OCI-LY7 (cell line): ENCODE measurements around the gene TUBA8. TPM values are rescaled to one million over a fixed set of nuclear protein-coding genes. Genes with fewer than 3 reads are reported as not detected.
"Not testable (repeated sequence)": the region's sequence is repeated elsewhere in the genome, so short reads cannot be mapped to it uniquely, and the experiment has no call there.

Experiments used
- BruUV-seq: library from RNA; stranded (reverse); fragments of 400-500 nt; replicated peaks from 2 replicates; lab custom pipeline; 2021; lab: Mats Ljungman, UMichigan
- CTCF ChIA-PET: fragments of 300-600 bp; sonication (Branson Sonifier 250); formaldehyde crosslinking; loops from one replicate; lab custom pipeline; 2022; ENCODE audit warnings: antibody characterized with exemption; ENCODE audit not compliant: unreplicated experiment; lab: Charles Lee
- POLR2A ChIA-PET: fragments of 300-600 bp; sonication (Branson Sonifier 250); formaldehyde crosslinking; loops from one replicate; lab custom pipeline; 2022; ENCODE audit warnings: antibody characterized with exemption; lab: Charles Lee
- DNase-seq: peaks from one replicate; pipeline ENCODE4 v3.0.0-alpha.2; 2015; ENCODE audit warnings: low spot score
- H2AFZ ChIP-seq: fragments of 200-600 bp; sonication (generic), shearing (Covaris generic); 2 replicates; pipeline ENCODE4 v1.6.1; 2014; ENCODE audit warnings: mild to moderate bottlenecking, antibody characterized with exemption, low read length, moderate library complexity
- H3K27ac ChIP-seq: fragments of 200-600 bp; sonication (generic); 2 replicates; pipeline ENCODE4 v1.5.1; 2014; ENCODE audit warnings: mixed run types, low read depth, mild to moderate bottlenecking, moderate library complexity, low read length, inconsistent platforms; ENCODE audit not compliant: poor library complexity, severe bottlenecking
- H3K36me3 ChIP-seq: fragments of 200-600 bp; sonication (generic); 2 replicates; pipeline ENCODE4 v1.6.1; 2014; ENCODE audit warnings: mild to moderate bottlenecking, antibody characterized with exemption, low read length, moderate library complexity, mixed read lengths; ENCODE audit not compliant: insufficient read depth
- H3K4me1 ChIP-seq: fragments of 200-600 bp; sonication (generic); 2 replicates; pipeline ENCODE4 v1.5.1; 2014; ENCODE audit warnings: mild to moderate bottlenecking, low read length; ENCODE audit not compliant: insufficient read depth, poor library complexity, severe bottlenecking
- H3K4me2 ChIP-seq: fragments of 200-600 bp; sonication (generic); 2 replicates; pipeline ENCODE4 v1.6.1; 2014; ENCODE audit warnings: mild to moderate bottlenecking, low read length
- H3K4me3 ChIP-seq: fragments of 200-600 bp; sonication (generic); 2 replicates; pipeline ENCODE4 v1.5.1; 2014; ENCODE audit warnings: mild to moderate bottlenecking, low read depth, low read length; ENCODE audit not compliant: poor library complexity, severe bottlenecking
- H3K79me2 ChIP-seq: fragments of 200-600 bp; sonication (generic); 2 replicates; pipeline ENCODE4 v1.6.1; 2016; ENCODE audit warnings: low read depth, mild to moderate bottlenecking, low read length, moderate library complexity, mixed read lengths; ENCODE audit not compliant: insufficient read depth
- H3K9me2 ChIP-seq: fragments of 200-600 bp; sonication (generic); 2 replicates; pipeline ENCODE4 v1.6.1; 2016; ENCODE audit warnings: mild to moderate bottlenecking, low read length, mixed read lengths; ENCODE audit not compliant: insufficient read depth
- H3K9me3 ChIP-seq: fragments of 200-600 bp; sonication (generic); 2 replicates; pipeline ENCODE4 v1.6.1; 2014; ENCODE audit warnings: mild to moderate bottlenecking, mixed run types, low read length, mixed read lengths
- H4K20me1 ChIP-seq: fragments of 200-600 bp; sonication (generic); 2 replicates; pipeline ENCODE4 v1.6.1; 2014; ENCODE audit warnings: mild to moderate bottlenecking, antibody characterized with exemption, low read length, moderate library complexity, mixed read lengths; ENCODE audit not compliant: insufficient read depth
- CTCF ChIP-seq: fragments of 200-600 bp; sonication (generic); conservative IDR thresholded peaks from 2 replicates; pipeline ENCODE4 v1.5.1; 2014; ENCODE audit warnings: mild to moderate bottlenecking, antibody characterized with exemption, low read length, moderate library complexity, mixed read lengths
- EZH2phosphoT487 ChIP-seq: fragments of 200-600 bp; sonication (generic); IDR thresholded peaks from 2 replicates; pipeline ENCODE4 v1.6.1; 2018; ENCODE audit warnings: low read depth, borderline replicate concordance, mild to moderate bottlenecking, mixed run types, antibody characterized with exemption, low read length, moderate library complexity, mixed read lengths
- intact Hi-C: fragments of 100-400 bp; cut with micrococcal nuclease; formaldehyde crosslinking; loops from one replicate; pipeline ENCODE4 v1.10.0; 2022; ENCODE audit not compliant: unreplicated experiment
- total RNA-seq, 2 experiments: library from RNA; depleted of rRNA in 1 of 2; stranded (reverse); fragments of >200 nt in 1 of 2; shearing (Covaris generic) in 1 of 2; gene quantifications; 2 replicates each; pipeline ENCODE4 v1.2.3, GENCODE V29; 2014 to 2022

Gene TUBA8
- total RNA-seq, 2 experiments from 2014 or later, result 1.9 to 2.0 TPM

- ChIA-PET POLR2A (no interaction called here), CTCF (interaction anchor here (0.5 kb wide), 1 partner anchor 22 kb away, joined by 3 read pairs; no protein-coding TSS in a partner anchor)
- BruUV-seq, result no TSS peak
- no peaks in the 10 kb centered on the region for H3K9me2 ChIP-seq
- H3K79me2 ChIP-seq, result no peaks in the 10 kb centered on the region
- intact Hi-C loops, result no loop called here
- no peak overlapping the region for H2AFZ ChIP-seq
- H3K4me2 ChIP-seq, result no peak overlapping the region
- H3K4me1 ChIP-seq, result no peaks in the 10 kb centered on the region
- H4K20me1 ChIP-seq, result no peaks in the 10 kb centered on the region
- no peak overlapping the region for H3K4me3 ChIP-seq
- peaks cover 5% of the 10 kb centered on the region; the same call in 1 of the 2 replicates for H3K36me3 ChIP-seq
- no peak for TF ChIP-seq CTCF
- no peak for TF ChIP-seq EZH2phosphoT487
- H3K27ac ChIP-seq, result no peak overlapping the region
- no peak for DNase-seq
- no peaks in the 10 kb centered on the region for H3K9me3 ChIP-seq
These were observed 20.3 kb downstream of the TUBA8 start for GRCh38 chr22:18130699-18131429.

- Histone ChIP-seq H3K9me3 (no peaks in the 10 kb centered on the region), H3K9me2 (no peaks in the 10 kb centered on the region), H4K20me1 (no peaks in the 10 kb centered on the region), H3K4me1 (no peaks in the 10 kb centered on the region), H3K4me3 (no peak overlapping the region), H3K79me2 (no peaks in the 10 kb centered on the region), H3K36me3 (no peaks in the 10 kb centered on the region), H2AFZ (no peak overlapping the region), H3K27ac (no peak overlapping the region), H3K4me2 (no peak overlapping the region)
- ChIA-PET CTCF (no interaction called here), POLR2A (no interaction called here)
- BruUV-seq, result no TSS peak
- TF ChIP-seq EZH2phosphoT487, result no peak
- no peak for TF ChIP-seq CTCF
- DNase-seq, result no peak
- intact Hi-C loops, result no loop called here
These were observed 22.8 kb downstream of the TUBA8 start for GRCh38 chr22:18133452-18133851.

GRCh38 chr22:18136563-18137320, 26.1 kb downstream of the TUBA8 start:
- intact Hi-C loops, result no loop called here
- POLR2A ChIA-PET, result no interaction called here
- H3K36me3 ChIP-seq, result no peaks in the 10 kb centered on the region
- no peak for TF ChIP-seq EZH2phosphoT487
- no peak for TF ChIP-seq CTCF
- no peak overlapping the region for H3K4me3 ChIP-seq
- H3K79me2 ChIP-seq, result no peaks in the 10 kb centered on the region
- CTCF ChIA-PET, result no interaction called here
- no peaks in the 10 kb centered on the region for H4K20me1 ChIP-seq
- DNase-seq, result no peak
- H3K27ac ChIP-seq, result no peak overlapping the region
- BruUV-seq, result no TSS peak
- H3K4me2 ChIP-seq, result no peak overlapping the region
- no peaks in the 10 kb centered on the region for H3K9me2 ChIP-seq
- H3K9me3 ChIP-seq, result 0 out of 2 replicates have a peak, but pooled peaks cover 12% of the 10 kb centered on the region
- no peak overlapping the region for H2AFZ ChIP-seq
- H3K4me1 ChIP-seq, result no peaks in the 10 kb centered on the region

GRCh38 chr22:18141004-18141403, 30.4 kb downstream of the TUBA8 start:
- H3K4me2 ChIP-seq, BruUV-seq, H3K79me2 ChIP-seq, H2AFZ ChIP-seq, H3K4me1 ChIP-seq, intact Hi-C loops, H3K9me2 ChIP-seq, H4K20me1 ChIP-seq, H3K27ac ChIP-seq, H3K4me3 ChIP-seq, CTCF ChIA-PET, H3K36me3 ChIP-seq, DNase-seq: not testable (repeated sequence)
- POLR2A ChIA-PET, result interaction anchor here (0.6 to 1.2 kb wide), 3 partner anchors 20 to 307 kb away, joined by 3 to 4 read pairs (median 3); no protein-coding TSS in a partner anchor
- H3K9me3 ChIP-seq, result 0 out of 2 replicates have a peak, but pooled peaks cover 14% of the 10 kb centered on the region
